PFSK-1 (cell line): ENCODE measurements around the gene INSM1.

Experiments
- FOXP2 ChIP-seq: optimal IDR thresholded peaks from 2 replicates; pipeline ENCODE3; 2011; ENCODE audit warnings: borderline replicate concordance, control low read depth, inconsistent platforms; ENCODE audit not compliant: insufficient read depth; ENCODE audit errors: extremely low read length, extremely low read depth
- POLR2AphosphoS5 ChIP-seq: IDR thresholded peaks from 2 replicates; pipeline ENCODE4 v1.6.1; 2012; ENCODE audit warnings: low read depth, mild to moderate bottlenecking, control low read depth, low read length, moderate library complexity
- SIN3A ChIP-seq: IDR thresholded peaks from 2 replicates; pipeline ENCODE4 v1.6.1; 2012; ENCODE audit warnings: mild to moderate bottlenecking, low read length, moderate library complexity, borderline replicate concordance; ENCODE audit not compliant: insufficient read depth
- TAF1 ChIP-seq: IDR thresholded peaks from 2 replicates; pipeline ENCODE4 v1.6.1; 2012; ENCODE audit warnings: low read length, control low read depth, borderline replicate concordance; ENCODE audit not compliant: insufficient read depth
- TF ChIP-seq, protein P1 (sequence below), 2 experiments: IDR thresholded peaks; 2 replicates each; pipeline versions ENCODE4 v1.6.1 to v1.8.0; 2011 to 2012; ENCODE audit warnings: low read depth in 2 of 2, low read length in 2 of 2, control low read depth in 1 of 2, inconsistent platforms in 1 of 2, mild to moderate bottlenecking in 1 of 2, moderate library complexity in 1 of 2; ENCODE audit not compliant: insufficient read depth in 1 of 2

INSM1 gene

DNA sequence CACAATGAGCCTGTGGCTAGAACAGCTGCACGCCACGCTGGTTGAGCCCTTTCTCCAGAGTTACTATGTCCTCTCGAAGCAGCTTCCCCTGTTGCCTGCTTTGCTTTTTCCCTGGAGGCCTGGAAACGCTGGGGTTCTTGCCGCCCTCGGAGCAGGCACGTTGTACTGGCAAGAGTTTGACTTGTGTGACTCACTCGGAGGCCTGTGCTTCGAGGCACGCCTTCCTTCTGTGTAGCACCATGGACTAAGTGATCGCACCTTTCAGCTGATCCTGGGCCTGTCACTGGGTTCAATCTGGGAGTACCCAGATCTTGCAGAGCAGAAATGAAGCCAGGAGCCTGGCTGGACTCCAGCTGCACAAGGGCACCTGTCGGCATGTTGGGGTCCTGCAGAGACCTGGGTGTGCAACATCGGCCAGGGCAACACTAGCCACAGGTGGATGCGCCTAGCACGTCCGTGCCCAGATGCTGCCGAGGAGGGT is 5.2 kb downstream of the INSM1 start:
- TF ChIP-seq, protein P1, sequence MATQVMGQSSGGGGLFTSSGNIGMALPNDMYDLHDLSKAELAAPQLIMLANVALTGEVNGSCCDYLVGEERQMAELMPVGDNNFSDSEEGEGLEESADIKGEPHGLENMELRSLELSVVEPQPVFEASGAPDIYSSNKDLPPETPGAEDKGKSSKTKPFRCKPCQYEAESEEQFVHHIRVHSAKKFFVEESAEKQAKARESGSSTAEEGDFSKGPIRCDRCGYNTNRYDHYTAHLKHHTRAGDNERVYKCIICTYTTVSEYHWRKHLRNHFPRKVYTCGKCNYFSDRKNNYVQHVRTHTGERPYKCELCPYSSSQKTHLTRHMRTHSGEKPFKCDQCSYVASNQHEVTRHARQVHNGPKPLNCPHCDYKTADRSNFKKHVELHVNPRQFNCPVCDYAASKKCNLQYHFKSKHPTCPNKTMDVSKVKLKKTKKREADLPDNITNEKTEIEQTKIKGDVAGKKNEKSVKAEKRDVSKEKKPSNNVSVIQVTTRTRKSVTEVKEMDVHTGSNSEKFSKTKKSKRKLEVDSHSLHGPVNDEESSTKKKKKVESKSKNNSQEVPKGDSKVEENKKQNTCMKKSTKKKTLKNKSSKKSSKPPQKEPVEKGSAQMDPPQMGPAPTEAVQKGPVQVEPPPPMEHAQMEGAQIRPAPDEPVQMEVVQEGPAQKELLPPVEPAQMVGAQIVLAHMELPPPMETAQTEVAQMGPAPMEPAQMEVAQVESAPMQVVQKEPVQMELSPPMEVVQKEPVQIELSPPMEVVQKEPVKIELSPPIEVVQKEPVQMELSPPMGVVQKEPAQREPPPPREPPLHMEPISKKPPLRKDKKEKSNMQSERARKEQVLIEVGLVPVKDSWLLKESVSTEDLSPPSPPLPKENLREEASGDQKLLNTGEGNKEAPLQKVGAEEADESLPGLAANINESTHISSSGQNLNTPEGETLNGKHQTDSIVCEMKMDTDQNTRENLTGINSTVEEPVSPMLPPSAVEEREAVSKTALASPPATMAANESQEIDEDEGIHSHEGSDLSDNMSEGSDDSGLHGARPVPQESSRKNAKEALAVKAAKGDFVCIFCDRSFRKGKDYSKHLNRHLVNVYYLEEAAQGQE (IDR thresholded peaks at IDR 0.05; ENCODE audit: insufficient read depth in 1 of 2, low read depth in 2 of 2, low read length in 2 of 2) = no peak
- TF ChIP-seq SIN3A (no peak), FOXP2 (no peak), POLR2AphosphoS5 (no peak), TAF1 (no peak)

DNA sequence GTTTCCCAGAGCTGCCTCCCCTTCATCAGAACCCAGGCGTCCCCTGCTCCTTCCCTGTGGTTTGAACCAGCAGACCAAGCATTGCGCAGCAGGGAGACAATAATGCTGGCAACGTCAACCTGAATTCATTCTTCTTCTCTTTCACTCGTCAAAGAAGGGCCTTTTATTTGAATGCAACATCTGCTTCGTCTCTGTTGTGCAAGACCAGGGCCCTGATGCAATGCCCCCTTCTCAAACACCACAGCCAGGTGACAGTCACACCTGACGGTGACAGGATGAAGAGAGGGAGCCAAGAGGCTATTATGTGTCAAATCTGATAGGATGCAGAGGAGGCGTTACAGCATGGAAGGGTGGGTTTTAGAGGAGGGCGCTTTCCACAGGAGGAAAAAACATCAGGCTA is 8.0 kb downstream of the INSM1 start:
- TF ChIP-seq POLR2AphosphoS5 (no peak), TAF1 (no peak), SIN3A (no peak)
- TF ChIP-seq, protein P1 (IDR thresholded peaks at IDR 0.05; ENCODE audit: insufficient read depth in 1 of 2, low read depth in 2 of 2, low read length in 2 of 2) = no peak

DNA sequence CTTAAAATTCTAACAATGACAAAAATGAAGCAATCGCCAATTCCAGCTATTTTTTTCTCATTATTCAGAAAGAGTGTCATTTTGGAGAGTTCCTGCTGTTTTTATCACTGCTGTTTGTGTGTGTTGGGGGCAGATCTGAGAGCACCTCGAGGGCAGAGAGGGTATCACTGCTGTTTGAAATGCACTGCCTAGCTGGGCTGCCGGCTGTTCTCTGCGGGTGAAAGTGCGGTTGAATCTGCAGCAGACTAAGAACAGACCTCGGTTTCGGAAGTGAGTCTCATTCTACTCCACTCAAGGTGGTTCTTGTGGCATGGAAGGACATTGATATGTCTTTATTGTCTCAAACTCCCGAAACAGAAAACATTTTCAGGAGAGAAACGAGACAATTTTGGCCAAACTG is 18.3 kb downstream of the INSM1 start:
- TF ChIP-seq SIN3A (no peak), FOXP2 (no peak)

DNA sequence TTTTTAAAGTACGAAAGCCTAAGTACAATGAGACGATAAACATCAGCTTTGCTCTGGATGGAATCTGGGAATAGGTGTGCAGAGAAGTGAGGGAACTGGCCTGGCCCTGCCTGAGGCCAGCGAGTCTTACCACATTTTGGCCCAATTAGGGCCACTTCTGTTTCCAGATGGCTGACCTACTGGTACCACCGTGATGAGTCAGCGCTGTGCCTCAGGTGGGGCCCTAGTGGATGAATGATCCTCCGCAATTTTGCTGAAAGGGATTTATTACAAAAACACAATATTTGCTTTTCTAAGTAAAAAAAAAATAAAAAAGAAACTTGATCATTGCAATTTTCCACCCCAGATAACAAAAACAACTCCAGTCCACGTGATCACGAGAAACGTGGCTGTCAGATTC is 22.5 kb downstream of the INSM1 start:
- TF ChIP-seq POLR2AphosphoS5 = no peak
- TF ChIP-seq, protein P1 (IDR thresholded peaks at IDR 0.05; ENCODE audit: insufficient read depth in 1 of 2, low read depth in 2 of 2, low read length in 2 of 2) = no peak
- no peak for TF ChIP-seq TAF1
- no peak for TF ChIP-seq SIN3A
- no peak for TF ChIP-seq FOXP2

DNA sequence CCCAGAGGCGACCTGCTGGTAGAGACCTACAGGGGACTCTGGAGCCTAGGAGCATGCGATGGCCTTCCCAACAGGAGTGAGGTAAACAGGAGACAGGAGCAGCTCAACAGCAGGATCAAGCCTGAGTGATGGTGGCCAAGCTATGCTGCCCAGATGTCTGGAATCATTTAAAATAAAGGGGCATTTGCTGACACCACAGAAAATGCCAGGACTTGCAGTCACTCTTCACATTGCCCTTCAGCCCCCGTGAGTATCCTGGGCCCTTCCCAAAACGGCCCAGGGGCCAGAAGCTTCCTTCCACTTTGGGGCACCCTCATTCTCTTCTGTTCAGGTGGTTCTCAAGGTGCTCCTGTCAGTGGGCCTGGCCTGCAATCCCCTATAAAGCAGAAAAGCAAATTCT is 23.2 kb downstream of the INSM1 start:
- no peak for TF ChIP-seq POLR2AphosphoS5
- TF ChIP-seq SIN3A = no peak
- no peak for TF ChIP-seq FOXP2
- TF ChIP-seq, protein P1 (IDR thresholded peaks at IDR 0.05; ENCODE audit: insufficient read depth in 1 of 2, low read depth in 2 of 2, low read length in 2 of 2) = no peak
- TF ChIP-seq TAF1 = no peak

DNA sequence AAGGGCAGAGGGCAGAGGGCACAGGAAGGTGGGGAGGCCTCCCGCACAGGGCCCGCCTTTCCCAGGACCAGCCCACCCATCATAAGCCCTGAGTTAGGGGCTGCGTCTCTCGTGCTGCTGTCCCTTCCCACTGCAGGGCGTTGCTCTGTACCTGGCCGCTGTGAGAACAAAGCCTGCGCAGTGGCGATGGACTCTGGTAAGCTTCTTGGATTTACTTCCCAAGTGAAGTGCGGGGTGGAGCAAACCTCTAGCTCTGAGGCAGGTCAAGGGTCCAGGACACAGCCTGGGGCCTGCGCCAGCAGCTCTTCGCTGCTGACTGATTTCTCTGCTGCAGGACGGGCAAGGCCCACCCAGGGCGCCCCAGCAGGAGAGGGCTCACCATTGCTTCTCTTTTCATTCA is 23.9 kb downstream of the INSM1 start:
- no peak for TF ChIP-seq POLR2AphosphoS5
